HG03280 (cell line): ENCODE results near the gene LUZP2.

Experiments
- ATAC-seq: cut with Tn5 transposase; IDR thresholded peaks from one replicate; pipeline ENCODE4 v1.9.1; 2021; ENCODE audit warnings: mild to moderate bottlenecking, moderate library complexity; ENCODE audit not compliant: unreplicated experiment

The LUZP2 gene

GRCh38 chr11:24708616-24709015, 211.8 kb downstream of the LUZP2 start:
- no peak for ATAC-seq

GRCh38 chr11:24709928-24710565, 213.2 kb downstream of the LUZP2 start:
- no peak for ATAC-seq

GRCh38 chr11:24714601-24715000, 217.7 kb downstream of the LUZP2 start:
- ATAC-seq, result no peak

GRCh38 chr11:24716403-24716802, 219.6 kb downstream of the LUZP2 start:
- no peak for ATAC-seq

GRCh38 chr11:24723231-24723630, 226.4 kb downstream of the LUZP2 start:
- no peak for ATAC-seq

- ATAC-seq, result no peak
Measured at GRCh38 chr11:24731554-24731953, 234.7 kb downstream of the LUZP2 start.

GRCh38 chr11:24734742-24735237, 237.9 kb downstream of the LUZP2 start:
- no peak for ATAC-seq

GRCh38 chr11:24738972-24739371, 242.1 kb downstream of the LUZP2 start:
- no peak for ATAC-seq

GRCh38 chr11:24739637-24740036, 242.8 kb downstream of the LUZP2 start:
- ATAC-seq, result no peak

GRCh38 chr11:24747275-24748251, 250.7 kb downstream of the LUZP2 start:
- ATAC-seq, result no peak

- no peak for ATAC-seq
Measured at GRCh38 chr11:24748261-24748660, 251.4 kb downstream of the LUZP2 start.

GRCh38 chr11:24754406-24754805, 257.6 kb downstream of the LUZP2 start:
- no peak for ATAC-seq

- no peak for ATAC-seq
Measured at GRCh38 chr11:24755260-24755839, 258.5 kb downstream of the LUZP2 start.

- ATAC-seq, result no peak
Measured at GRCh38 chr11:24759742-24760141, 262.9 kb downstream of the LUZP2 start.

- ATAC-seq, result no peak
Measured at GRCh38 chr11:24760681-24761080, 263.8 kb downstream of the LUZP2 start.

- ATAC-seq, result no peak
Measured at GRCh38 chr11:24762076-24762475, 265.2 kb downstream of the LUZP2 start.

GRCh38 chr11:24767411-24767810, 270.6 kb downstream of the LUZP2 start:
- no peak for ATAC-seq

- no peak for ATAC-seq
Measured at GRCh38 chr11:24773322-24773721, 276.5 kb downstream of the LUZP2 start.

GRCh38 chr11:24779791-24780190, 282.9 kb downstream of the LUZP2 start:
- no peak for ATAC-seq

- no peak for ATAC-seq
Measured at GRCh38 chr11:24781288-24781687, 284.4 kb downstream of the LUZP2 start.

- no peak for ATAC-seq
Measured at GRCh38 chr11:24793479-24793878, 296.6 kb downstream of the LUZP2 start.

- no peak for ATAC-seq
Measured at GRCh38 chr11:24794064-24794463, 297.2 kb downstream of the LUZP2 start.
